ACC112 (cell line): ENCODE results near the gene CCDC117.
"Not testable (repeated sequence)": the region's sequence is repeated elsewhere in the genome, so short reads cannot be mapped to it uniquely, and the experiment has no call there.

ENCODE experiments used
- H2AFZ ChIP-seq: fragments of 200-600 bp; sonication (generic); one replicate; pipeline ENCODE4 v1.6.0; 2017; ENCODE audit warnings: antibody characterized with exemption, low read length; ENCODE audit not compliant: unreplicated experiment
- H3K27ac ChIP-seq: fragments of 200-600 bp; sonication (generic); 2 replicates; pipeline ENCODE4 v1.5.1; 2014; ENCODE audit warnings: low read depth, mild to moderate bottlenecking, antibody characterized with exemption, low read length, moderate library complexity
- H3K27me3 ChIP-seq: fragments of 200-600 bp; sonication (generic); 2 replicates; pipeline ENCODE4 v1.6.1; 2014; ENCODE audit warnings: mild to moderate bottlenecking, antibody characterized with exemption, low read length, moderate library complexity, mixed read lengths; ENCODE audit not compliant: insufficient read depth
- H3K36me3 ChIP-seq: fragments of 200-600 bp; sonication (generic); 2 replicates; pipeline ENCODE4 v1.6.1; 2016; ENCODE audit warnings: mild to moderate bottlenecking, antibody characterized with exemption, low read length, moderate library complexity, mixed read lengths; ENCODE audit not compliant: insufficient read depth
- H3K4me1 ChIP-seq: fragments of 200-600 bp; sonication (generic); one replicate; pipeline ENCODE4 v1.6.1; 2016; ENCODE audit warnings: low read length, mixed read lengths; ENCODE audit not compliant: insufficient read depth, unreplicated experiment, control insufficient read depth
- H3K4me3 ChIP-seq: fragments of 200-600 bp; sonication (generic); 2 replicates; pipeline ENCODE4 v1.5.1; 2014; ENCODE audit warnings: mild to moderate bottlenecking, low read depth, low read length
- H3K79me2 ChIP-seq: fragments of 200-600 bp; sonication (generic); one replicate; pipeline ENCODE4 v1.6.0; 2016; ENCODE audit warnings: low read length; ENCODE audit not compliant: control insufficient read depth, unreplicated experiment, insufficient read depth

CCDC117 gene

DNA sequence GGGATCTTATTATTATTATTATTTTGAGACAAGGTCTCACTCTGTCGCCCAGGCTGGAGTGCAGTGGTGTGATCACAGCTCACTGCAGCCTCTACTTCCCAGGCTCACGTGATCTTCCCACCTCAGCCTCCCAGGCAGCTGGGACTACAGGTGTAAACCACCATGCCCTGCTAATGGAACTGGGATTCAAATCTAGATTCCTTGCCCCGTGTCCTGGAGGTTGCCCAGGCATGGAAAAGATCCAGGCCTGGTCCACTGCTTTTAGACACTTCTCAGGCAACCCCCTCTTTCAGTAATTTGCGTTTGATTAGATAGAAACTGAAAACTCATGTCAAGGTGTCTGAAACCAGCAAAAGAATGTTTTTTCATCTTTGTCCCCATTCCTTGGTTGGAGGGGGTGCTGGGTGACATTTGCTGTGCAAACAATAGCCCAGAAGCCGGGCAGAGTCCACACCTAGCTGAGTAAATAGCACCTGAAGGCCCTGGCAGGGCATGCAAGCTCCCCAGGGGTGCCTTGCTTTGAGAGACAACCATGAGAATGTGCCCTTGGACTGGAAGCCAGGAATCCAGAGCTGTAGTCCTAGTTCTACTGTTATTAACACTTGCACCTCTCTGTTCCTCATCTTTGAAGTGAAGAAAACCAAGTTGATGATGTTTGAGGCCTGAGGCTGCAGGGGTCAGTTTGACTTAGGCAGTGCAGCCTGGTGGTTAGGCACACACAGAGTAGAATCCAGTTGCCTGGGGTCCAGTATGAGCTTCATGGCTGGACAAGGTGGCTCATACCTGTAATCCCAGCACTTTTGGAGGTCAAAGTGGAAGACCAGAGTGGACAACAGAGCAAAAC, 47.0 kb downstream of the CCDC117 start:
- Histone ChIP-seq H3K27me3 (no peaks in the 10 kb centered on the region), H2AFZ (no peak overlapping the region), H3K36me3 (no peaks in the 10 kb centered on the region), H3K79me2 (no peaks in the 10 kb centered on the region), H3K4me1 (no peaks in the 10 kb centered on the region), H3K27ac (no peak overlapping the region), H3K4me3 (no peak overlapping the region)

- Histone ChIP-seq H3K36me3 (no peaks in the 10 kb centered on the region), H3K27me3 (no peaks in the 10 kb centered on the region), H3K4me1 (no peaks in the 10 kb centered on the region), H3K79me2 (no peaks in the 10 kb centered on the region), H2AFZ (no peak overlapping the region), H3K4me3 (no peak overlapping the region), H3K27ac (no peak overlapping the region)
These were observed 48.4 kb downstream of the CCDC117 start for GRCh38 chr22:28820885-28821284.

DNA sequence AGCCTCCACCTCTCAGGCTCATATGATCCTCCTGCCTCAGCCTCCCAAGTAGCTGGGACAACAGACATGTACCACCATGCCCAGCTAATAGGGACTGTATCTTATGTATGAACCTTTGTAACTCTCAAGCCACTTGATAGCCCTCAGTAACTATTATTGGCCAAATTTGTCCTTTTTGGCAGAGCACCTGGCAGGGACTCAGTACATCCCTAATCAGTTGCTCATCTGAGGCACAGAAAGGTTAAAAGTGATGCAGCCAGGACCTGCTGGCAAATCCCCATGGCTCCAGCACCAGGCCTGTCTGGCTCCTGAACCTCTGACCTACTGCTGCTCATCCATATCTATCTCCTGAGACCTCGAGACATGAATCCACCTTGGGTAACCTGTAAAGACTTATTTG, 49.0 kb downstream of the CCDC117 start:
- Histone ChIP-seq H3K4me1 (no peaks in the 10 kb centered on the region), H3K27ac (no peak overlapping the region), H3K27me3 (no peaks in the 10 kb centered on the region), H3K79me2 (no peaks in the 10 kb centered on the region), H2AFZ (no peak overlapping the region), H3K4me3 (no peak overlapping the region), H3K36me3 (no peaks in the 10 kb centered on the region)

DNA sequence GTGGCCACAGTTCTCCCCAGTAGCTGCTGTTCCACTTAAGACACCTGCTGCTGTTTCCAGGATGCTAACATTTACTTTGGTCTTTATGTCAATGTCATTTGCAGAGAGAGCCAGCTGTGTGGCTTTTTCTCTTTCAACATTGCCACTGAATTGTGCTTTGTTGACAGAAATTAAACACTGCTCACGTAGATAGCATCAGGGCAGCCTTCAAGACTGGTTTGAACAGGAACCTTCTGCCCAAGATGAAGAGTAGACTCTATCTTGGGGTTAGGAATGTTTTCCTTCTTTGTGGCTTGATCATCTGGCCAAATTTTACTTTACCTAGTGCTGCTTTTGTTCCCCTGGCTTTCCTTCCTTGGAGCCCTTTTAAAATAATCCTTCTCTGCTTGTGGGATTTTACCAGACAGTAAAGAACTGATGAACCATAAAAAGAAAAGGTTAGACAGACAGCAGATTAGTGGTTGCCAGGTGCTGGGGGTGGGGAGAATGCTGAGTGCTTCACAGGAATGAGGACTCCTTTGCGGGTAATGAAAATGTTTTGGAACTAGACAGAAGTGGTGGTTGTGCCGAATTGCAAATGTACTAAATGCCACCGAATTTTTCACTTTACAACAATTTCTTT, 50.5 kb downstream of the CCDC117 start:
- no peaks in the 10 kb centered on the region for H3K4me1 ChIP-seq
- H3K27ac ChIP-seq, result no peak overlapping the region
- no peak overlapping the region for H2AFZ ChIP-seq
- no peaks in the 10 kb centered on the region for H3K27me3 ChIP-seq
- no peaks in the 10 kb centered on the region for H3K36me3 ChIP-seq
- no peaks in the 10 kb centered on the region for H3K79me2 ChIP-seq
- H3K4me3 ChIP-seq, result no peak overlapping the region

DNA sequence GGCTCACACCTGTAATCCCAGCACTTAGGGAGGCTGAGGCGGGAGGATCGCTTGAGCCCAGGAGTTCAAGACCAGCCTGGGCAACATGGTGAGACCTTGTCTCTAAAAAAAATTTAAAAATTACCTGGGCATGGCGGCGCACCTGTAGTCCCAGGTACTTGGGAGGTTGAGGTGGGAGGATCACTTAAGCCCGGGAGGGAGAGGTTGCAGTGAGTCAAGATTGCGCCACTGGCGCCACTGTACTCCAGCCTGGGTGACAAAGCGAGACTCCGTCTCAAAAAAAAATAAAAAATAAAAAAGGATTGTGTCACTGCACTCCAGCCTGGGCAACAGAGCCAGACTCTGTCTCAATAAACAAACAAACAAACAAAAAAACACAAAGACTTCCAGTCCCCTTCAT, 52.0 kb downstream of the CCDC117 start:
- H3K4me3 ChIP-seq, H3K27ac ChIP-seq: not testable (repeated sequence)

DNA sequence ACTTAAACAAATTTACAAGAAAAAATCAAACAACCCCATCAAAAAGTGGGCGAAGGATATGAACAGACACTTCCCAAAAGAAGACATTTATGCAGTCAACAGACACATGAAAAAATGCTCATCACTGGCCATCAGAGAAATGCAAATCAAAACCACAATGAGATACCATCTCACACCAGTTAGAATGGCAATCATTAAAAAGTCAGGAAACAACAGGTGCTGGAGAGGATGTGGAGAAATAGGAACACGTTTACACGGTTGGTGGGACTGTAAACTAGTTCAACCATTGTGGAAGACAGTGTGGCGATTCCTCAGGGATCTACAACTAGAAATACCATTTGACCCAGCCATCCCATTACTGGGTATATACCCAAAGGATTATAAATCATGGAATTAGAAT, 53.9 kb downstream of the CCDC117 start:
- not testable (repeated sequence) for H3K27ac ChIP-seq, H3K79me2 ChIP-seq, H3K36me3 ChIP-seq, H3K4me1 ChIP-seq, H2AFZ ChIP-seq, H3K4me3 ChIP-seq, H3K27me3 ChIP-seq

More for the DNA sequence above, 52.0 kb downstream of the CCDC117 start:
- not testable (repeated sequence) for H3K36me3 ChIP-seq, H3K27me3 ChIP-seq, H3K4me1 ChIP-seq, H2AFZ ChIP-seq, H3K79me2 ChIP-seq

- no peak overlapping the region for H2AFZ ChIP-seq
- H3K79me2 ChIP-seq, result no peaks in the 10 kb centered on the region
These were observed 54.4 kb downstream of the CCDC117 start for GRCh38 chr22:28826921-28827320.

DNA sequence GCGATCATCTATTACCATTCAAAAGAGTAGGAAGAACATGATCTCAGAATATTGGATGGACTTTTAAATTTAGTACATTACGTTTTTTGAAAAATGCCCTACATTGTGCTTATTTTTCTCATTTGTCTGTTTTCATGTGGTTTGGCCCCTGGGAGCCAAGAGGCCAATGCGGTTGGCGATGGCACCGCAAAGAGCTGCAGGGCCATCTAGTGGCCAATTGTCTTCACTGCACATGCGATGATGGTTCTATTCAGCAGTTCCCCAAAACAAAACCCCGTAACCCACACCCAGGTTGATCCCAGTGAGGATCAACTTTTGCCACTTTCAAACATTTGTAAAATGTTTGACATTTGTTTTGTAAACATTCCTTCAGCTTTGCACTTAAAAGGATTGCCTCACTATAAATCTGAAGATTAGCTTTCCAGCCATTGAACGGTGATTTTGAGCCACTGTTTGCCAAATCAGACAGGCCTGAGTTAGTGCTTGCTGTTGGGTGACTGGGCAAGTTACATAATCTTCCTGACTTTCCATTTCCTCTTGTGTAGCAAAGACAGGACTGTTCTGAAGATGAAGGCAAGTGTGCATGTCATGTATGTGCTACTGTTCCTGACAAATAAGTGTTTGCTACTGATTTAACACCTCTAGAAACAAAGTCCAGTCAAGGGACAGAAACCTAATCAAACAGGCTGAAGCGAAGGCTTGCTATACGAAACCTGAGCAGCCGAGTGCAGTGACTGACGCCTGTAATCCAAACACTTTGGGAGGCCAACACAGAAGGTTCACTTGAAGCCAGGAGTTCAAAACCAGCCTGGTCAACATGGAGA, 57.1 kb downstream of the CCDC117 start:
- Histone ChIP-seq H2AFZ (no peak overlapping the region), H3K4me3 (no peak overlapping the region), H3K79me2 (no peaks in the 10 kb centered on the region), H3K36me3 (no peaks in the 10 kb centered on the region), H3K4me1 (no peaks in the 10 kb centered on the region), H3K27ac (no peak overlapping the region), H3K27me3 (no peaks in the 10 kb centered on the region)

More at GRCh38 chr22:28826921-28827320, 54.4 kb downstream of the CCDC117 start:
- H3K27me3 ChIP-seq, result no peaks in the 10 kb centered on the region
- H3K4me1 ChIP-seq, result no peaks in the 10 kb centered on the region
- H3K36me3 ChIP-seq, result no peaks in the 10 kb centered on the region
- no peak overlapping the region for H3K4me3 ChIP-seq
- H3K27ac ChIP-seq, result no peak overlapping the region

- Histone ChIP-seq H3K27ac (no peak overlapping the region), H3K27me3 (no peaks in the 10 kb centered on the region), H3K4me1 (no peaks in the 10 kb centered on the region), H2AFZ (no peak overlapping the region), H3K36me3 (no peaks in the 10 kb centered on the region), H3K4me3 (no peak overlapping the region), H3K79me2 (no peaks in the 10 kb centered on the region)
These were observed 57.9 kb downstream of the CCDC117 start for GRCh38 chr22:28830441-28830840.

DNA sequence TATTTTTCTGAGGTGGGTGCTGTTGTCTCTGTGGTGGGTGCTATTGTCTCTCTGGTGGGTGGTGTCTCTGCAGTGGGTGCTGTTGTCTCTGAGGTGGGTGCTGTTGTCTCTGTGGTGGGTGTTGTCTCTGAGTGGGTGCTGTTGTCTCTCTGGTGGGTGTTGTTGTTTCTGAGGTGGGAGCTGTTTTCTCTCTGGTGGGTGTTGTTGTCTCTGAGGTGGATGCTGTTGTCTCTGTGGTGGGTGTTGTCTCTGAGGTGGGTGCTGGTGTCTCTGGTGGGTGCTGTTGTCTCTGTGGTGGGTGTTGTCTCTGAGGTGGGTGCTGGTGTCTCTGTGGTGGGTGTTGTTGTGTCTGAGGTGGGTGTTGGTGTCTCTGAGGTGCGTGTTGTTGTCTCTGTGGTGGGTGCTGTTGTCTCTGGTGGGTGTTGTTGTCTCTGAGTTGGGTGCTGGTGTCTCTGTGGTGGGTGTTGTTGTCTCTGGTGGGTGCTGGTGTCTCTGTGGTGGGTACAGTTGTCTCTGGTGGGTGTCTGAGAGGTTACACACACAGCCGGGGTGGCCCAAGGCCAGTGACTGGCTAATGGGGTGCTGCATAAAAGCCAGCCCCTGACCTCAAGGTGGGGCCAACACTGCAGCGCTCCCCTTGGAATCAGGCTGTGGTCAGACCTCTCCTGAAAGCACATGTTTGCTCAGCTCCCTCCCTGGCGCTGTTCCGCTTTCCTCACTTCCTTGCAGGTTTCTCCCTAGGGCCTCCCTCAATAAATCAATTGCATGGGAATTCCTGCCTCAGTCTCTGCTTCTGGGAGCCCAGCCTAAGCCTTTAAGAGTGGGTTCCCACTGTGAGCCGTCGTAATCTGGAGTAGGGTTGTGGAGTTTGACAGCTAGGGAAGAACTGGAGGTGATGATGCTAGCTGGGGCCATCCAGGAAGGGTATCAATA, 58.9 kb downstream of the CCDC117 start:
- Histone ChIP-seq H3K27me3 (no peaks in the 10 kb centered on the region), H3K4me3 (no peak overlapping the region), H3K36me3 (no peaks in the 10 kb centered on the region)

More for the DNA sequence above, 58.9 kb downstream of the CCDC117 start:
- H3K27ac ChIP-seq, result no peak overlapping the region
- H2AFZ ChIP-seq, result no peak overlapping the region
- H3K4me1 ChIP-seq, result no peaks in the 10 kb centered on the region
- H3K79me2 ChIP-seq, result no peaks in the 10 kb centered on the region
